Upper lobe of left lung (tissue), 6 donors: Measurements from ENCODE around the gene UPK1A. TPM values are rescaled to one million over a fixed set of nuclear protein-coding genes. Genes with fewer than 3 reads are reported as not detected.

Experiments used
- ATAC-seq, 2 donors: fragments of 200-7000 bp; cut with Tn5 transposase; one replicate each; pipeline ENCODE4 v1.9.1; 2022; ENCODE audit warnings: mild to moderate bottlenecking in 2 of 2, moderate library complexity in 2 of 2; ENCODE audit not compliant: low FRiP score in 2 of 2
- DNase-seq, 2 donors: peaks; one replicate each; pipeline ENCODE4 v3.0.0-alpha.2; 2019 to 2020
- H3K27ac ChIP-seq, 4 donors: fragments of 200-600 bp; sonication (generic); one replicate each; pipeline ENCODE4 v1.5.1; 2016 to 2019
- H3K27me3 ChIP-seq, 4 donors: fragments of 200-600 bp; sonication (generic); one replicate each; pipeline ENCODE4 v1.5.1; 2017 to 2019
- H3K36me3 ChIP-seq, 4 donors: fragments of 200-600 bp; sonication (generic); one replicate each; pipeline ENCODE4 v1.5.1; 2016 to 2019
- H3K4me1 ChIP-seq, 4 donors: fragments of 200-600 bp; sonication (generic); one replicate each; pipeline ENCODE4 v1.5.1; 2018 to 2019
- H3K4me3 ChIP-seq, 4 donors: fragments of 200-600 bp; sonication (generic); one replicate each; pipeline ENCODE4 v1.5.1; 2017 to 2019; ENCODE audit warnings: mild to moderate bottlenecking in 2 of 4, moderate library complexity in 1 of 4
- H3K9me3 ChIP-seq, 4 donors: fragments of 200-600 bp; sonication (generic); one replicate each; pipeline ENCODE4 v1.5.1; 2018 to 2019
- CTCF ChIP-seq, 6 experiments: fragments of 450-650 bp in 4 of 6; fragments of 200-600 bp in 2 of 6; sonication (generic) in 2 of 6; IDR thresholded peaks; one replicate each; pipeline ENCODE4 v1.5.1; 2016 to 2019; ENCODE audit warnings: antibody characterized with exemption in 6 of 6
- EP300 ChIP-seq, 4 donors: sonication (generic); formaldehyde crosslinking; IDR thresholded peaks; one replicate each; pipeline ENCODE4 v1.5.1; 2017; ENCODE audit warnings: antibody characterized with exemption in 4 of 4, control low read depth in 2 of 4
- POLR2A ChIP-seq, 4 donors: fragments of 450-650 bp; IDR thresholded peaks; one replicate each; pipeline ENCODE4 v1.5.1; 2016 to 2017; ENCODE audit warnings: antibody characterized with exemption in 4 of 4, mild to moderate bottlenecking in 2 of 4
- POLR2AphosphoS5 ChIP-seq, 2 donors: sonication (generic); formaldehyde crosslinking; IDR thresholded peaks; one replicate each; pipeline ENCODE4 v1.5.1; 2017; ENCODE audit warnings: antibody characterized with exemption in 2 of 2
- WGBS, 2 donors: methylation state at CpG; one replicate each; pipeline ENCODE4 v1.1.5; 2017 to 2018; 5-methylcytosine and 5-hydroxymethylcytosine counted together
- total RNA-seq, 6 donors: library from RNA; depleted of rRNA in 4 of 6; stranded (reverse); fragments of >200 nt in 4 of 6; gene quantifications; one replicate each; pipeline versions ENCODE4 v1.1.0 to v1.2.1, GENCODE V29; 2016 to 2021
- donor health status: DM: no; HTN: no; CAD: no; lungs with moderate emphysema.
- donor health status: DM: no; HTN: yes; CAD: no; lungs with severe emphysema.

UPK1A gene
- total RNA-seq, 6 donors from 2014 or later, result not detected

GRCh38 chr19:35714601-35715354, 48.5 kb downstream of the UPK1A start:
- peak overlapping the region in 1 of 4 donors; percentile 97 for H3K27ac ChIP-seq
- peaks cover 14 to 34% (median 25%) of the 10 kb centered on the region in 4 donors for H3K4me1 ChIP-seq
- ATAC-seq (no peak), DNase-seq (peak in 1 of 2 donors; percentile 54)
- 67 to 71% methylated on average over 10 of the region's 14 CpGs for WGBS, 2 donors
- H3K27me3 ChIP-seq, result no peaks in the 10 kb centered on the region
- no peak overlapping the region for H3K4me3 ChIP-seq
- H3K36me3 ChIP-seq, result peaks cover 0 to 1% (median under 1%) of the 10 kb centered on the region in 4 donors
- TF ChIP-seq EP300 (IDR thresholded peaks at IDR 0.05) (no peak), POLR2AphosphoS5 (IDR thresholded peaks at IDR 0.05) (no peak), CTCF (IDR thresholded peaks at IDR 0.05) (no peak), POLR2A (IDR thresholded peaks at IDR 0.05) (no peak)
- H3K9me3 ChIP-seq, result no peaks in the 10 kb centered on the region

GRCh38 chr19:35715355-35715809, 49.1 kb downstream of the UPK1A start:
- ATAC-seq, result no peak
- peak overlapping the region in 3 of 4 donors; percentile 84 to 97 (median 91) for H3K27ac ChIP-seq
- DNase-seq, result peak in 1 of 2 donors; percentile 49
- H3K4me3 ChIP-seq, result peak overlapping the region in 1 of 4 donors; percentile 90
- no peak for TF ChIP-seq POLR2AphosphoS5 (IDR thresholded peaks at IDR 0.05)
- no peak for TF ChIP-seq EP300 (IDR thresholded peaks at IDR 0.05)
- no peak for TF ChIP-seq CTCF (IDR thresholded peaks at IDR 0.05)
- no peak for TF ChIP-seq POLR2A (IDR thresholded peaks at IDR 0.05)
- WGBS, 2 donors, result 79 to 90% methylated on average over 2 to 6 of the region's 7 CpGs
- H3K27me3 ChIP-seq, result no peaks in the 10 kb centered on the region
- peaks cover 0 to 7% (median 4%) of the 10 kb centered on the region in 4 donors for H3K36me3 ChIP-seq
- peaks cover 14 to 39% (median 28%) of the 10 kb centered on the region in 4 donors for H3K4me1 ChIP-seq
- no peaks in the 10 kb centered on the region for H3K9me3 ChIP-seq

DNA sequence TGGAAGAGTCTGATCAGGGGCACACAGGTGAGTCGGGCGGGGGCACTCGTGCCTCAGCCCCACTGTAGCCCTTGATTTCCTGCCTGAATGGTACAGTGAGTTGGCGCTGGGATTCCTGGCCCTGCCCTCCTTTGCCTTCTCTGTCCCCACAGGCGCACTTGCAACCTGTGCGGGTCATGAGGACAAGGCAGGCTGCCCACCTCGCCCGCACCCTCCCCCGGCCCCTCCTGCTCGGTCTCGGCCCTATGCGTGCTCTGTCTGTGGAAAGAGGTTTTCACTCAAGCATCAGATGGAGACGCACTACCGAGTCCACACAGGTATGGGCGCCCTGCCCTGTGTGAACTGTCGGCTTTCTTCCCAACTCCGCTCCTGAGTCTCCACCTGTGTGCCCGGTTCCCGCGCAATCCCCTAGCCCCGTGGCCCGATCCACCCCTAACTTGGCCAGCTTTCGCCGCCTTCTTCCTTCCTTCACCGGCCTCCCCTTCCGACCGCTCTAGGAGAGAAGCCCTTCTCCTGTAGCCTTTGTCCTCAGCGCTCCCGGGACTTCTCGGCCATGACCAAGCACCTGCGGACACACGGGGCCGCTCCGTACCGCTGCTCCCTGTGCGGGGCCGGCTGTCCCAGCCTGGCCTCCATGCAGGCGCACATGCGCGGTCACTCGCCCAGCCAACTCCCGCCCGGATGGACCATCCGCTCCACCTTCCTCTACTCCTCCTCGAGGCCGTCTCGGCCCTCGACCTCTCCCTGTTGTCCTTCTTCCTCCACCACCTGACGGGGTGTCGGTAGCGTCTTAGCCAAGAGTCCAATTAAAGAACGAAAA, 49.9 kb downstream of the UPK1A start:
- no peak for TF ChIP-seq POLR2AphosphoS5 (IDR thresholded peaks at IDR 0.05)
- no peaks in the 10 kb centered on the region for H3K9me3 ChIP-seq
- H3K4me1 ChIP-seq, result peaks cover 14 to 40% (median 28%) of the 10 kb centered on the region in 4 donors
- H3K27me3 ChIP-seq, result no peaks in the 10 kb centered on the region
- H3K36me3 ChIP-seq, result peaks cover 0 to 16% (median 10%) of the 10 kb centered on the region in 4 donors
- 2 to 3% methylated on average over 21 to 44 of the region's 52 CpGs for WGBS, 2 donors
- ATAC-seq, result peak in 1 of 2 donors; percentile 49
- H3K4me3 ChIP-seq, result peak overlapping the region; percentile 64 to 99 (median 90)
- DNase-seq, result peak; percentile 63 to 91
- peak overlapping the region; percentile 84 to 97 (median 92) for H3K27ac ChIP-seq

DNA sequence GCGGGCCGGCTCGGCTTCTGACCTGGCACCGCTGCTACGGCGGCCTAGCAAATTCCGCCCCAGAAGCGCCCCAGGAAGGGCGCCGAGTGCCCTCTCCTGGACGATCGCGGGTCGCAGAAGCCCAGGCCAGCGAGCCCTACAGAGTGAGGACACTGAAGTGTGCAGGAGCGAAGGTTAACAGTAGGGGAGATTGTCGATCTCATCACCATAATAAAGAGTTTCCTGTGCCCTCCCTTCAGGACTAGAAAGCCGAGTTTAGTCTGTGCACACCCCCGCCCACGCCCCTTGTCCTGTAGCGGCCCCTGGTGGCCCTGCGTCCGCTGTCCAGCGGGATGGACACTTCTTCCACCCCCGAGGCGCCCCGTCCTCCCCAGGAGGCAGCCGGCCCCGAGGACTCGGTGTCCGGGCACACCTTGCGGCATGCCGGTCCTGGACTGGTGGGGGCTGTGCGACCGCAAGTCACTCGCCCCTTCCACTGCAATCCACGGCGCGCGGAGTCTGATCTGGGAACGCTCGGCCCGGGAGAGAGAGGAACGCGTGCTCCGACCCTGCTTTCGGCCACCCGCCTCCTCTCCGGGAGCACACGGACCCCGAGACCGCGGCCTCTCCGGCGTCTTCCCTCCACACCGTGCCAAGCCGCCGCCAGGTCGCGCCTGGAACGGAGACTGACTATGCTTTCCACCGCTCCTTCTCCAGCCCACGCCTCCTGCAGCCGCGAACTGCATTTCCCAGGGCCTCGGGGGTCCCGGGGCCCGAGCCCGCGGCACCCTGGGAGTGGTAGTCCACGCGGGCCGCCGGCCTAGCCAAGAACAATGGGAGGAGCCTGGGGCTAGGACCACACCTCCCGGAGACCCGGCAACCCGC, 50.7 kb downstream of the UPK1A start:
- ATAC-seq (peak; percentile 96 to 97), DNase-seq (peak; percentile 97 to 98)
- Histone ChIP-seq H3K27ac (peak overlapping the region; percentile 84 to 97 (median 92)), H3K4me3 (peak overlapping the region; percentile 64 to 99 (median 90)), H3K4me1 (peaks cover 14 to 45% (median 28%) of the 10 kb centered on the region in 4 donors), H3K27me3 (no peaks in the 10 kb centered on the region), H3K36me3 (peaks cover under 1 to 24% (median 18%) of the 10 kb centered on the region in 4 donors), H3K9me3 (no peaks in the 10 kb centered on the region)
- TF ChIP-seq CTCF (IDR thresholded peaks at IDR 0.05) (peak; percentile 85 to 98 (median 93)), POLR2AphosphoS5 (IDR thresholded peaks at IDR 0.05) (peak; percentile 26 to 30), POLR2A (IDR thresholded peaks at IDR 0.05) (peak in 2 of 4 donors; percentile 29 to 49), EP300 (IDR thresholded peaks at IDR 0.05) (no peak)
- WGBS, 2 donors, result 0 to 1% methylated on average over 3 to 59 of the region's 77 CpGs
